HL-60 (cell line): Measurements from ENCODE around the gene KCNK17.

Experiments used
- DNase-seq, 2 experiments: peaks; one replicate each; pipeline ENCODE4 v3.0.0-alpha.2; 2010 to 2020; ENCODE audit warnings: low read depth in 1 of 2, low spot score in 1 of 2
- H3K27ac ChIP-seq: fragments of 250-450 bp; sonication (Bioruptor Pico); replicated peaks from 2 replicates; pipeline ENCODE4 v1.5.1; 2020; ENCODE audit warnings: mild to moderate bottlenecking, moderate library complexity
- H3K27me3 ChIP-seq: fragments of 250-450 bp; sonication (Bioruptor Pico); 2 replicates; pipeline ENCODE4 v1.5.1; 2021; ENCODE audit warnings: mild to moderate bottlenecking, moderate library complexity; ENCODE audit not compliant: insufficient read depth, poor library complexity, severe bottlenecking
- H3K4me3 ChIP-seq: replicated peaks from 2 replicates; pipeline ENCODE4 v1.5.1; 2011; ENCODE audit warnings: mild to moderate bottlenecking, control low read depth, low read length; ENCODE audit not compliant: insufficient read depth
- CTCF ChIP-seq: IDR thresholded peaks from one replicate; pipeline ENCODE4 v1.5.1; 2011; ENCODE audit warnings: low read length, control low read depth, inconsistent platforms; ENCODE audit not compliant: insufficient read depth
- GABPA ChIP-seq: IDR thresholded peaks from 2 replicates; pipeline ENCODE4 v1.6.1; 2012; ENCODE audit warnings: low read depth
- POLR2AphosphoS5 ChIP-seq: IDR thresholded peaks from 2 replicates; pipeline ENCODE4 v1.6.1; 2012; ENCODE audit warnings: low read depth
- REST ChIP-seq: IDR thresholded peaks from 2 replicates; pipeline ENCODE4 v1.6.1; 2012; ENCODE audit warnings: low read depth; ENCODE audit not compliant: insufficient replicate concordance
- SPI1 ChIP-seq: IDR thresholded peaks from 2 replicates; pipeline ENCODE4 v1.6.1; 2012; ENCODE audit warnings: low read depth, mild to moderate bottlenecking, borderline replicate concordance

KCNK17 gene

GRCh38 chr6:39360378-39360777 is 46.2 kb upstream of the KCNK17 start:
- TF ChIP-seq CTCF = no peak
- no peak for TF ChIP-seq POLR2AphosphoS5
- no peak for TF ChIP-seq GABPA
- TF ChIP-seq REST = no peak
- TF ChIP-seq SPI1 = no peak
- Histone ChIP-seq H3K27ac (no peak overlapping the region), H3K27me3 (no peaks in the 10 kb centered on the region), H3K4me3 (no peak overlapping the region)
- no peak for DNase-seq

- TF ChIP-seq POLR2AphosphoS5 = no peak
- no peak for TF ChIP-seq REST
- no peak for TF ChIP-seq GABPA
- no peak for TF ChIP-seq SPI1
- no peak for TF ChIP-seq CTCF
- H3K4me3 ChIP-seq = no peak overlapping the region
- no peaks in the 10 kb centered on the region for H3K27me3 ChIP-seq
- H3K27ac ChIP-seq = no peak overlapping the region
- peak in 1 of 2 experiments; percentile 32 for DNase-seq
Measured at GRCh38 chr6:39357998-39358686, 43.9 kb upstream of the KCNK17 start.

GRCh38 chr6:39353698-39354315 is 39.6 kb upstream of the KCNK17 start:
- DNase-seq = no peak
- no peaks in the 10 kb centered on the region for H3K27me3 ChIP-seq
- no peak for TF ChIP-seq CTCF
- TF ChIP-seq REST = no peak
- TF ChIP-seq POLR2AphosphoS5 = no peak
- TF ChIP-seq GABPA = no peak
- no peak for TF ChIP-seq SPI1
- no peak overlapping the region for H3K27ac ChIP-seq
- no peak overlapping the region for H3K4me3 ChIP-seq
